Nephron progenitor cell (in vitro differentiated cells): ENCODE measurements around the gene LGALS9.
"Not testable (repeated sequence)": the region's sequence is repeated elsewhere in the genome, so short reads cannot be mapped to it uniquely, and the experiment has no call there.

Experiments
- DNase-seq: peaks from one replicate; pipeline ENCODE4 v3.0.0; 2021
- H3K27ac Mint-ChIP-seq: 2 replicates; pipeline ENCODE4 v1.8.0; 2021; ENCODE audit warnings: mild to moderate bottlenecking, moderate library complexity, mixed read lengths
- H3K27me3 Mint-ChIP-seq: 2 replicates; pipeline ENCODE4 v1.8.0; 2021; ENCODE audit warnings: mild to moderate bottlenecking, low read depth, mixed read lengths; ENCODE audit not compliant: poor library complexity
- H3K36me3 Mint-ChIP-seq: 2 replicates; pipeline ENCODE4 v1.8.0; 2021; ENCODE audit warnings: low read depth, mixed read lengths
- H3K4me1 Mint-ChIP-seq: 2 replicates; pipeline ENCODE4 v1.8.0; 2021; ENCODE audit warnings: mixed read lengths
- H3K4me3 Mint-ChIP-seq: 2 replicates; pipeline ENCODE4 v1.8.0; 2021; ENCODE audit warnings: mild to moderate bottlenecking, moderate library complexity, mixed read lengths
- H3K9me3 Mint-ChIP-seq: 2 replicates; pipeline ENCODE4 v1.8.0; 2021; ENCODE audit warnings: mild to moderate bottlenecking, moderate library complexity, mixed read lengths
- CTCF ChIP-seq: fragments of 200-600 bp; sonication (generic); IDR thresholded peaks from 2 replicates; pipeline ENCODE4 v1.5.0; 2021; ENCODE audit warnings: antibody characterized with exemption

Gene LGALS9

GRCh38 chr17:27625856-27626255 lies 5.1 kb upstream of the LGALS9 start:
- Mint-ChIP-seq H3K27me3 (peaks cover 5% of the 10 kb centered on the region), H3K27ac (no peak overlapping the region), H3K4me3 (no peak overlapping the region), H3K36me3 (peaks cover 14% of the 10 kb centered on the region), H3K9me3 (no peaks in the 10 kb centered on the region), H3K4me1 (no peaks in the 10 kb centered on the region)
- DNase-seq: no peak
- TF ChIP-seq CTCF: no peak

- peaks cover 9% of the 10 kb centered on the region for H3K4me1 Mint-ChIP-seq
- DNase-seq: no peak
- peaks cover 5% of the 10 kb centered on the region for H3K27me3 Mint-ChIP-seq
- TF ChIP-seq CTCF: no peak
- no peak overlapping the region for H3K27ac Mint-ChIP-seq
- H3K4me3 Mint-ChIP-seq: no peak overlapping the region
- H3K36me3 Mint-ChIP-seq: peaks cover 14% of the 10 kb centered on the region
- no peaks in the 10 kb centered on the region for H3K9me3 Mint-ChIP-seq
These were observed 3.5 kb upstream of the LGALS9 start for GRCh38 chr17:27627514-27627913.

- Mint-ChIP-seq H3K27ac (no peak overlapping the region), H3K4me1 (peaks cover 18% of the 10 kb centered on the region), H3K9me3 (no peaks in the 10 kb centered on the region), H3K36me3 (peaks cover 11% of the 10 kb centered on the region), H3K27me3 (peaks cover 5% of the 10 kb centered on the region), H3K4me3 (no peak overlapping the region)
- no peak for TF ChIP-seq CTCF
- DNase-seq: no peak
These were observed 2.6 kb upstream of the LGALS9 start for GRCh38 chr17:27628376-27628775.

GRCh38 chr17:27629260-27629659 lies 1.7 kb upstream of the LGALS9 start:
- H3K4me3 Mint-ChIP-seq, H3K36me3 Mint-ChIP-seq, H3K27ac Mint-ChIP-seq, H3K27me3 Mint-ChIP-seq, DNase-seq, H3K9me3 Mint-ChIP-seq: not testable (repeated sequence)
- H3K4me1 Mint-ChIP-seq: peaks cover 19% of the 10 kb centered on the region

- DNase-seq: no peak
- H3K9me3 Mint-ChIP-seq: peaks cover 4% of the 10 kb centered on the region
- no peak overlapping the region for H3K27ac Mint-ChIP-seq
- TF ChIP-seq CTCF: no peak
- H3K27me3 Mint-ChIP-seq: peaks cover 7% of the 10 kb centered on the region
- H3K36me3 Mint-ChIP-seq: peaks cover 5% of the 10 kb centered on the region
- H3K4me3 Mint-ChIP-seq: no peak overlapping the region
- peaks cover 31% of the 10 kb centered on the region for H3K4me1 Mint-ChIP-seq
These were observed 398 bp downstream of the LGALS9 start for GRCh38 chr17:27631411-27631760.

- no peak for DNase-seq
- Mint-ChIP-seq H3K27ac (no peak overlapping the region), H3K4me1 (peaks cover 31% of the 10 kb centered on the region), H3K4me3 (no peak overlapping the region), H3K36me3 (no peaks in the 10 kb centered on the region), H3K27me3 (peaks cover 6% of the 10 kb centered on the region), H3K9me3 (peaks cover 4% of the 10 kb centered on the region)
- TF ChIP-seq CTCF: no peak
These were observed 1.1 kb downstream of the LGALS9 start for GRCh38 chr17:27631897-27632725.

- H3K27ac Mint-ChIP-seq, H3K9me3 Mint-ChIP-seq, H3K4me3 Mint-ChIP-seq, H3K27me3 Mint-ChIP-seq, H3K36me3 Mint-ChIP-seq, DNase-seq: not testable (repeated sequence)
- peaks cover 31% of the 10 kb centered on the region for H3K4me1 Mint-ChIP-seq
These were observed 1.8 kb downstream of the LGALS9 start for GRCh38 chr17:27632766-27633165.
